ENCODE data around the gene PLK3. TPM values are rescaled to one million over a fixed set of nuclear protein-coding genes. Genes with fewer than 3 reads are reported as not detected.

The PLK3 gene
- total RNA-seq, 1 donor from 2014 or later, result 2.2 TPM

DNA sequence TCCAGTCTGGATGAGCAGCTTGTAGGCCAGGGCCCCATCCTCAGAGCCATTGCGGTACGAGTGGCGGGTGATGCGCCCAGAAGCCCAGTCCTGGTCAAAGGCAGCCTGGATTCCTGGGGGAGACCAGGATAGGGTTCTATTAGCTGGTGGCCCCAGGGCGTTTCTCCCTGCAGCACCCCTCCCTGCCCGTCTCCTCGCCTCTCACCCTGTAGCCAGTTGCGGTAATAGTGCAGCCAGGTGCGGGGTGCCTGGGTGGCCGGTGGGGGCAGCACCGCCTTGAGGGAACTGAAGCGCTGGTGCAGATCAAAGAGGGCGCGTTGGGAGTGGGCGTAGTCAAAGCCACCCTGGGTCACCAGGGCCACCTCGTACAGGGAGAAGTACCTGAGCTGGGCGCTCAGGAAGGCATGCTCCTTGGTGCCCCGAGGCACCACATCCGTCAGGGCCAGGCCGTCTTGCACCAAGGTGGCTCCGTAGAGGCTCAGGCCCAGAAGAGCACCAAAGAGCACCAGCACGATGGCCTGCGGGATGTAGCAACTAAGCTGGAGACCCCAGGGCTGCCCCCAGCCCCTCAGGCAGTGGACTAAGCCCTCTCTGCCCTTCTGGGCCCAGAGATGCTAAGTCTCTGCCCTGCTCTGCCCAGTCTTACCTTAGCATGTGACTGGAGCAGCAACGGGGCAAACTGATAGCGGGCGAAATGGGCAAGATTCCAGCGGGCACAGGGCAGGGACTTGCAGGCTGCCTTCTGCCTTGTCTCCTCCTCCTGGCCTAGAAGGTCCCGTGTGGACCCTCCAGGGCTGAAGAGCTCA lies 27.2 kb downstream of the PLK3 start:
- Histone ChIP-seq H3K4me1 (peaks cover 9% of the 10 kb centered on the region), H3K27me3 (no peaks in the 10 kb centered on the region), H2AFZ (replicated peaks) (no peak overlapping the region), H3K4me2 (no peak overlapping the region), H3K9ac (no peak overlapping the region), H3K36me3 (no peaks in the 10 kb centered on the region), H3F3A (ENCODE audit: low read depth) (no peaks in the 10 kb centered on the region), H4K20me1 (ENCODE audit: low read depth) (no peaks in the 10 kb centered on the region), H3K27ac (no peak overlapping the region), H3K9me3 (ENCODE audit: low read depth) (no peaks in the 10 kb centered on the region), H3K79me2 (ENCODE audit: low read depth) (no peaks in the 10 kb centered on the region), H3K4me3 (no peak overlapping the region)
- no peak overlapping the region for H3K27ac Mint-ChIP-seq
- peaks cover 7% of the 10 kb centered on the region for H3K27me3 Mint-ChIP-seq (ENCODE audit: insufficient read depth, low read depth)
- no peaks in the 10 kb centered on the region for H3K36me3 Mint-ChIP-seq
- no peaks in the 10 kb centered on the region for H3K9me3 Mint-ChIP-seq
- H3K4me3 Mint-ChIP-seq, result no peak overlapping the region
- no peak for DNase-seq (ENCODE audit: low spot score)
- peaks cover 3% of the 10 kb centered on the region for H3K4me1 Mint-ChIP-seq
- TF ChIP-seq EZH2 (IDR thresholded peaks at IDR 0.05) (no peak), EZH2phosphoT487 (IDR thresholded peaks at IDR 0.05) (no peak)
- TF ChIP-seq, protein P1, sequence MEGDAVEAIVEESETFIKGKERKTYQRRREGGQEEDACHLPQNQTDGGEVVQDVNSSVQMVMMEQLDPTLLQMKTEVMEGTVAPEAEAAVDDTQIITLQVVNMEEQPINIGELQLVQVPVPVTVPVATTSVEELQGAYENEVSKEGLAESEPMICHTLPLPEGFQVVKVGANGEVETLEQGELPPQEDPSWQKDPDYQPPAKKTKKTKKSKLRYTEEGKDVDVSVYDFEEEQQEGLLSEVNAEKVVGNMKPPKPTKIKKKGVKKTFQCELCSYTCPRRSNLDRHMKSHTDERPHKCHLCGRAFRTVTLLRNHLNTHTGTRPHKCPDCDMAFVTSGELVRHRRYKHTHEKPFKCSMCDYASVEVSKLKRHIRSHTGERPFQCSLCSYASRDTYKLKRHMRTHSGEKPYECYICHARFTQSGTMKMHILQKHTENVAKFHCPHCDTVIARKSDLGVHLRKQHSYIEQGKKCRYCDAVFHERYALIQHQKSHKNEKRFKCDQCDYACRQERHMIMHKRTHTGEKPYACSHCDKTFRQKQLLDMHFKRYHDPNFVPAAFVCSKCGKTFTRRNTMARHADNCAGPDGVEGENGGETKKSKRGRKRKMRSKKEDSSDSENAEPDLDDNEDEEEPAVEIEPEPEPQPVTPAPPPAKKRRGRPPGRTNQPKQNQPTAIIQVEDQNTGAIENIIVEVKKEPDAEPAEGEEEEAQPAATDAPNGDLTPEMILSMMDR (IDR thresholded peaks at IDR 0.05), result peak; percentile 35

DNA sequence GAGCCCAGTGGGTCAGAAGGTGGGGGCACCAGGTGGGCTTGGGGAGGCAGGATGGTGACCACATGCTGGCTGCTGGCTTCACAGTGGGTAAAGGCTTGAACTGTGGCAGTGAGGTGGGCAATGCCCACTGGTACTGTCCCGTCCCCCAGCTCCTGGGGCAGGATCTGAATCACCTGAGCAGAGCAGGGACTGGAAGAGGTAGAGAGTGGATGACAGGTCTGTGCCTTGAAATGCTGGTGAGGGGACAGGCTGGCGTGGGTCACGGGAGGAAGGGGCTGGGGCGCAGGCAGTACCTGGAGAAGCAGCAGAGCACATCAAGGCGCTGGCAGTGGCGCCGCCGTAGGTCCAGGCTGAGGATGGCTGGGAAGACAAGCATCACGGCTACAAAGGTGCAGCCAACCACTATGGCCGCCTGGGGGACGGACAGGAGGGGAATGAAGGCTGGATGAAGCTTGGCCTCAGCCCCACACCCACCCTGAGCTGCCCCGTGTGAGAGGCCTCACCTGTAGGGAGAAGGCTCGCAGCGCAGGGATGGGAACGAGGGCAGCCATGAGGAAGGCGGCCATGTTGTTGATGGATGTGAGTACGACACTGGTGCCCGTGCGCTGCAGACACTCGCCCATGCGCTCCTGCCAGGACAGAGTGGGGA lies 27.9 kb downstream of the PLK3 start:
- Histone ChIP-seq H3K9me3 (ENCODE audit: low read depth) (no peaks in the 10 kb centered on the region), H3K4me2 (no peak overlapping the region), H3K27ac (no peak overlapping the region), H4K20me1 (ENCODE audit: low read depth) (no peaks in the 10 kb centered on the region), H3K4me1 (peaks cover 9% of the 10 kb centered on the region), H3K4me3 (no peak overlapping the region), H2AFZ (replicated peaks) (no peak overlapping the region), H3K79me2 (ENCODE audit: low read depth) (no peaks in the 10 kb centered on the region), H3K36me3 (no peaks in the 10 kb centered on the region), H3K27me3 (no peaks in the 10 kb centered on the region), H3K9ac (no peak overlapping the region), H3F3A (ENCODE audit: low read depth) (no peaks in the 10 kb centered on the region)
- no peak for TF ChIP-seq EZH2phosphoT487 (IDR thresholded peaks at IDR 0.05)
- TF ChIP-seq, protein P1 (IDR thresholded peaks at IDR 0.05), result no peak
- TF ChIP-seq EZH2 (IDR thresholded peaks at IDR 0.05), result no peak
- Mint-ChIP-seq H3K36me3 (no peaks in the 10 kb centered on the region), H3K4me3 (no peak overlapping the region), H3K27ac (no peak overlapping the region), H3K27me3 (ENCODE audit: insufficient read depth, low read depth) (peaks cover 7% of the 10 kb centered on the region), H3K4me1 (peaks cover 3% of the 10 kb centered on the region), H3K9me3 (no peaks in the 10 kb centered on the region)
- DNase-seq (ENCODE audit: low spot score), result no peak

DNA sequence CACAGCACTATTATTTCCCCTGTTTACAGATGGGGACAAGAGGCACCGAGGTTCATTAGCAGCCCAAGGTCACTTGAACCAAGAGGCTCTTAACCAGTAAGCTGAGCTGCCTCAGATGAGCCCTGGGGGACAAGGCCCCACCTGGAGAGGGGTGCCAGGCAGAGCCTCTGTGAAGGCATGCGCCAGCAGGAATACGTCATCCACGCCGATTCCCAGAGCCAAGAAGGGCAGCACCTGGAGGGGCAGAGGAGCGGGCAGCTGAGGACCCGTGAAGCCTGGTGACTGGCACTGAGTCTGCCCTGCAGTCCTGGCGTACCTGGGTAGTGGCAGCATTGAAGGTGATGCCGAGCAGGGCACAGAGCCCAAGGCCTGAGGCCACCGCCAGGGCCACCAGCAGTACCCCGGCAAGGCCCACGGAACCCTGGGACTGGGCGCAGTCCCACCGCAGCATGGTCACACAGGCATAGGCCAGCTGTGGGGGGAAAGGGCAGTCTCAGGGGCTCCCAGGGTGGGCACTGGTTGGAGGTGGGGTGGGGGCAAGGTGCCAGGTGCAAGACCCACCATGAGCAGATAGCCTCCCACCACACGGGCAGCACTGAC lies 28.8 kb downstream of the PLK3 start:
- H3K4me3 Mint-ChIP-seq, result no peak overlapping the region
- TF ChIP-seq EZH2 (IDR thresholded peaks at IDR 0.05) (no peak), EZH2phosphoT487 (IDR thresholded peaks at IDR 0.05) (no peak)
- TF ChIP-seq, protein P1 (IDR thresholded peaks at IDR 0.05), result no peak
- no peak overlapping the region for H3K27ac ChIP-seq
- H3F3A ChIP-seq (ENCODE audit: low read depth), result no peaks in the 10 kb centered on the region
- no peaks in the 10 kb centered on the region for H3K9me3 Mint-ChIP-seq
- H3K36me3 ChIP-seq, result no peaks in the 10 kb centered on the region
- H3K9ac ChIP-seq, result no peak overlapping the region
- H3K27ac Mint-ChIP-seq, result no peak overlapping the region
- H3K4me1 ChIP-seq, result peaks cover 9% of the 10 kb centered on the region
- H3K4me2 ChIP-seq, result no peak overlapping the region
- no peak overlapping the region for H3K4me3 ChIP-seq
- no peaks in the 10 kb centered on the region for H4K20me1 ChIP-seq (ENCODE audit: low read depth)
- no peaks in the 10 kb centered on the region for H3K27me3 ChIP-seq
- no peak for DNase-seq (ENCODE audit: low spot score)
- peaks cover 3% of the 10 kb centered on the region for H3K4me1 Mint-ChIP-seq
- H3K36me3 Mint-ChIP-seq, result no peaks in the 10 kb centered on the region
- peaks cover 7% of the 10 kb centered on the region for H3K27me3 Mint-ChIP-seq (ENCODE audit: insufficient read depth, low read depth)
- H3K9me3 ChIP-seq (ENCODE audit: low read depth), result no peaks in the 10 kb centered on the region
- H2AFZ ChIP-seq (replicated peaks), result no peak overlapping the region
- H3K79me2 ChIP-seq (ENCODE audit: low read depth), result no peaks in the 10 kb centered on the region

All from neural progenitor cell (in vitro differentiated cells).